Activated gamma-delta T cell treated with anti-CD3 and anti-CD28 coated beads, Interleukin-2, amount 50 U/mL, for 16 hours (primary cell): ENCODE results near the gene PARP16.
"Not testable (repeated sequence)": the region's sequence is repeated elsewhere in the genome, so short reads cannot be mapped to it uniquely, and the experiment has no call there.

Experiments used
- DNase-seq: peaks from one replicate; pipeline ENCODE4 v3.0.0-alpha.2; 2020; ENCODE audit warnings: low read depth

PARP16 gene

DNA sequence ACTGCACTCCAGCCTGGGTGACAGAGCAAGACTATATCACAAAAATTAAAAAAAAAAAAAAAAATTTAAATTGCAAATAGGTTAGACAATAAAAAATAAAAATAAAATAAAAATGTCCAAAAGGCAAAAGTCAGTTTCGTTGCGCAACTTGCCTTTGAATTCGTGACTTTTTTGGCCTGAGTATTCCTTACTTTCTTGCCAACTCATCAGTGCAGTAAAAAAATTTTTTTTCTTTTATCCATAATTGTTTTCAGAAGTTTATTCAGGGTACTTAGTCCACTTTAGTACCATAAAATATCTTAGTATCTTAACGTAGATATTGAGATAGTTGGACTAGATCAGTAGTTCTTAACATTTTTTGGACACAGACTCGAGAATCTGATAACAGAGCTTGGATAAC lies 53.0 kb downstream of the PARP16 start:
- DNase-seq = no peak

DNA sequence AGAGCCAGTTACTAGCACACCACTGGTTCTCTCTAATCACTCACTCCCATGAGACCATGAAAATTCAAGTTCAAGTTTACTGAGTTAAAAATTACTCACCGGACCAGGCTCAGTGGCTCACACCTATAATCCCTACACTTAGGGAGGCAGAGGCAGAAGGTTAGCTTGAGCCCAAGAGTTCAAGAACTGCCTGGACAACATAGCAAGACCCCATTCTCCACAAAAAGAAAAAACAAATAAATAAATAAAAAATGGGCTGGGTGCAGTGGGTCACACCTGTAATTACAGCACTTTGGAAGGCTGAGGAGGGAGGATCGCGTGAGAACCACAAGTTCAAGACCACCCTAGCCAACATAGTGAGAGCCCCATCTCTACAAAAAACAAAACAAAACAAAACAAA lies 54.2 kb downstream of the PARP16 start:
- DNase-seq = no peak

DNA sequence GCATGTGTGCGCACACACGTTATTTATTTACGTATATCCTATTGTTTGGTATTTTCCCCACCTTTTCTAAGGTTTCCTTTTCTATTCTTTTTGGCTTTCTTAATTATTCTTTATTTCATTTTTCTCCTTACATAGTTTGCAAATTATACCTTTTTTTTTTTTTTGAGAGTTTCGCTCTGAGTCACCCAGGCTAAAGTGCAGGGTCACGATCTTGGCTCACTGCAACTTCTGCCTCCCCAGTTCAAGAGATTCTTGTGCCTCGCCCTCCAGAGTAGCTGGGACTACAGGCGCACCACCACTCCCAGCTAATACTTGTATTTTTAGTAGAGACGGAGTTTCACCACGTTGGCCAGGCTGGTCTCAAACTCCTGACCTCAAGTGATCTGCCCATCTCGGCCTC lies 55.4 kb downstream of the PARP16 start:
- DNase-seq = no peak

DNA sequence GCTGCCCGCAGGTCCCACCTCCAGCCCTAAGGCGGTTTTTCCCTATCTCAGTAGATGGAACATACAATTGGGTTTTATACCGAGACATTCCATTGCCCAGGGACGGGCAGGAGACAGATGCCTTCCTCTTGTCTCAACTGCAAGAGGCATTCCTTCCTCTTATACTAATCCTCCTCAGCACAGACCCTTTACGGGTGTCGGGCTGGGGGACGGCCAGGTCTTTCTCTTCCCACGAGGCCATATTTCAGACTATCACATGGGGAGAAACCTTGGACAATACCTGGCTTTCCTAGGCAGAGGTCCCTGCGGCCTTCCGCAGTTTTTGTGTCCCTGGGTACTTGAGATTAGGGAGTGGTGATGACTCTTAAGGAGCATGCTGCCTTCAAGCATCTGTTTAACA lies 59.8 kb downstream of the PARP16 start:
- DNase-seq = not testable (repeated sequence)

- no peak for DNase-seq
These were observed 60.5 kb downstream of the PARP16 start for GRCh38 chr15:65226221-65226620.

DNA sequence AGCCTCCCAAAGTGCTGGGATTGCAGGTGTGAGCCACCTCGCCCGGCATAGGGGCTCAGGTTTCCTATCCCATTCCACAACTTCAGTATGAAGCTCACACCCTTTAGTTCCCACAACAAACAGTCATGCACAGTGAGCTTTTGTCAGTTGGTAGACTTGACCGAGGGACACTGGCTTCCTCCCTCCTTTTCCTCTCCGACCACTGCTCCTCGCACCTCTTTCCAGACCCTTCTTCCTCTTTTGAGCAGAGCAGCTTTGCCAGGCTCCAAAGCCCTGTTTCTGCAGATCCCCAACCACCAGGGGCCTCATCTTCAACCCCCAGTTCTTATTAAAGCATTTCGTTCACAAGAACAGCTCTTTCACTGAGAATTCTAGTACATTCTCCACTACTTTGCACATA lies 62.7 kb downstream of the PARP16 start:
- no peak for DNase-seq

DNA sequence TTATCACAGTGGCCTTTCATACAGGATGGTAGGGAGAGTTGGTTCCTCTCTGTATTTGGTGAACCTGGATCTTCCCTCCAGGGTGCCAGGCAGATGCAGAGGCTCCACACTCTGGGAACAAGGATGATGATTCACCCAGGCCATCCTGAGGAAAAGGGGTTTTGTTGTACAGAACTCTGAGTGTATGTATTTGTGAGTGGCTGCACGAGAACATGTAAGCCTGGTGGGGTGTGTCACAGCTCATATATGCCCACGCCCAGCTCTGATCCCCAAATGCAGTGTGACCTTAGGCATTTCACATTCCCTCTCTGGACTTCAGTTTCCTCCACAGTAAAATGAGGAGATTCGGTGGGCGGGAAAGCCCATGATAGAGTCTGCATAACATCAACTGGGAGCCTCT lies 63.8 kb downstream of the PARP16 start:
- DNase-seq = no peak

DNA sequence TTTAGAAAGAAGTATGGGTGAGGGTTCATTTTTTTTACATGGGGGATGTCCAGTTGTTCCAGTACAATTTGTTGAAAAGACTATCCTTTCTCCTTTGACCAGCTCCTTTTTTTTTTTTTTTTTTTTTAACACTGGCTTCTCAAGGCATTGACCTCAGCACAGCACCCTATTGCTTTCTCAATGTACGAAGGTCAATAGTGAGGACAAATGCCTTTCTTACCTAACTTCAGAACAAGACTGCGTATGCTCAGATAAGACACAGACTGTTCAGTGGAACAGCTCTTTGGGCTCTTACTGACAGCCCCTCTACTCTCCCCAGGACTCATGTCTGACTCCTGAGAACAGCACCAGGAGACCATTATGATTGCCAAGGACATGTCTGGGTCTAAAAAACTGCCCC lies 65.0 kb downstream of the PARP16 start:
- no peak for DNase-seq

DNA sequence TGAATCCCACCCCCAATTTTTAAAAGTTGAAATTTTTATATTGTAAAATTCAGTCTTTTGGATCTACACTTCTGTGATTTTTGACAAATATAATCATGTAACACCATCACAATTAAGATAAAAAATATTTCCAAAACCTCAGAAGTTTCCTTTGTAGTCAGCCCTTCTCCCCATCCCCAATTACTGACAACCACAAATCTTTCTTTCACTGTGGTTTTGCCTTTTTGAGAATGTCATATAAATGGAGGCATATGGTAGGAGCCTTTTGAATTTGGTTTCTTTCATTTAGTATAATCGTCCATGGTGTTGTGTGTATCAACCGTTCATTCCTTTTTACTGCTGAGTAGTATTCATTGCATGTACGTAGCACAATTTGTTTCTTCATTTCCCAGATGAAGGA lies 67.5 kb downstream of the PARP16 start:
- no peak for DNase-seq

- DNase-seq = no peak
These were observed 68.9 kb downstream of the PARP16 start for GRCh38 chr15:65217526-65218482.

- DNase-seq = no peak
These were observed 71.2 kb downstream of the PARP16 start for GRCh38 chr15:65215496-65215895.

- no peak for DNase-seq
These were observed 72.7 kb downstream of the PARP16 start for GRCh38 chr15:65214010-65214409.

- no peak for DNase-seq
These were observed 73.4 kb downstream of the PARP16 start for GRCh38 chr15:65213241-65213640.

- no peak for DNase-seq
These were observed 74.6 kb downstream of the PARP16 start for GRCh38 chr15:65212097-65212496.

DNA sequence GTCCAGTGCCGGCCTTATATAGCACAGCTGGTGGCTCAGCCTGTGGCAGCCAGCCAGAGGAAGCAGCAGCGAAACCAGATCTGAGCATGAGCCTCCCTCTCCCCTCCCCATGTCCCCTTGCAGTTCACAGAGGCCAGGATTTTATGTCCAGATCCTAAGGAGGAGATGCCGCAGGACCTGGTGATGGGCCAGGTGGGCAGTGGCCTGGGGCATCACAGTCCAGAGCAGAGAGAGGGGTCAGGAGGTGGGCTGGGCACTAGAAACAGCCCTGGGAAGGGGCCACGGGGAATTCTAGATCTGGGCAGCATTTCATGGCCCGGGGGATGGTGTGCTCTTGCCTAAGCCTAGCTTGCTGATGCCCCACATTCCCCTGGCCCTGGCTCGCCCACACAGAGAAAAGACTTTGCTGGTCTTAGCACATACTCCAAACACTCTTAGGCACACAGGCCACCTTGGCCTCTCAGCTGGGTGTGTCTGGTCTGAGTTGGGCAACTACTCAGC lies 75.2 kb downstream of the PARP16 start:
- no peak for DNase-seq

- no peak for DNase-seq
These were observed 75.8 kb downstream of the PARP16 start, which contains the start of gene CILP for GRCh38 chr15:65210770-65211481. CILP (minus strand) TSS chr15:65211473; CDS start chr15:65209755, 1,718 bp downstream.

GRCh38 chr15:65209701-65210643 lies 76.7 kb downstream of the PARP16 start:
- DNase-seq = no peak

GRCh38 chr15:65208647-65209046 lies 78.0 kb downstream of the PARP16 start:
- DNase-seq = no peak
